ENCODE results near the gene TMEM107. TPM values are rescaled to one million over a fixed set of nuclear protein-coding genes. Genes with fewer than 3 reads are reported as not detected.

The TMEM107 gene
- total RNA-seq, 1 donor from 2014 or later: 30.6 TPM

DNA sequence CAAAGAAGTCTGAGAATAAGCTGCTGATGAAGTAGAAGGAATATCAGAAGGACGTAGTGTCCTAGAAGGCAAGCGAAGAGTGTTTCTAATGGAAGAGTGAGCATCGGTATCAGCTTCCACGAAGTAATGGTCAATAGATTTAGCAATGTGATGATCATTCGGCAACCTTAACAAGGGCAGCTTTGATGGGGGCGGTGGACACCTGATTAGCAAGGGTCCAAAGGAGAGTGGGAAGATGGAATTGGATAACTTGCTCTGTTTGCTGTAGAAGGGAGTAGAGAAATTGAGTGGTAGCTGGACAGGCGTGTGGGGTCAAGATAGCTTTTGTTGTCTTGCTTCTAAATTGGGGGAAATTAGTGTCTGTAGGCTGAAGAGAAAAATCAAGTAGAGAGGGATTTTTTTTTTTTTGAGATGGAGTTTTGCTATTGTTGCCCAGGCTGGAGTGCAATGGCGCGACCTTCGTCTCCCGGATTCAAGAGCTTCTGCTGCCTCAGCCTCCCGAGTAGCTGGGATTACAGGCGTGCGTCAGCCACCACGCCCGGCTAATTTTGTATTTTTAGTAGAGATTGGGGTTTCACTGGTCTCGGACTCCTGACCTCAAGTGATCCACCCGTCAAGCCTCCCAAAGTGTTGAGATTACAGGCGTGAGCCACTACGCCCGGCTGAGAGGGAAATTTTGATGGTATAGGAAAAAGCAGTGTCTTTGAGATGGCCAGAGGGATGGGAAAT, 38.4 kb downstream of the TMEM107 start:
- peak; percentile 51 for DNase-seq (ENCODE audit: low spot score)

GRCh38 chr17:8133941-8134340, 42.2 kb downstream of the TMEM107 start:
- DNase-seq (ENCODE audit: low spot score): no peak

GRCh38 chr17:8133399-8133798, 42.8 kb downstream of the TMEM107 start:
- no peak for DNase-seq (ENCODE audit: low spot score)

DNA sequence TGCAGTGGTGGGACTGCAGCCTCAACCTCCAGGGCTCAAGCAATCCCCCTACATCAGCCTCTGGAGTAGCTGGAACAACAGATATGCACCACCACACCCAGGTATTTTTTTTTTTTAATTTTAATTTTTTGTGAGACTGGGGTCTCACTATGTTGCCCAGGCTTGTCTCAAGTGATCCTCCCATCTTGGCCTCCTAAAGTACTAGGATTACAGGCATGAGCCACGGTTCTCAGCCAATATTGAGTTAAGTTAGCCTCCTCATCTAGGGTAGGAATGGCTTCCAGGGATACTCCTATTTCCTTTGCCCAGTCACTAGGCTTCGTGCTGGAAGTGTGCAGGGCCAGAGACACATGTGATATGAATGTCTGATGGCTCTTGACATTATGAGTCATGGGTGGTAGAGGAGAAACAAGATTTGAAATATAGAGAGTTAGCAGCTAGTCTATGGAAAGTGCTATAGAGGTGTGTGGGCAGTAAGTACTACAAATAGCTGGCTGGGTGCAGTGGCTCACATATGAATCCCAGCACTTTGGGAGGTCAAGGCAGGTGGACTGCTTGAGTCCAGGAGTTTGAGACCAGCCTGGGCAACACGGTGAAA, 44.2 kb downstream of the TMEM107 start:
- DNase-seq (ENCODE audit: low spot score): no peak

DNA sequence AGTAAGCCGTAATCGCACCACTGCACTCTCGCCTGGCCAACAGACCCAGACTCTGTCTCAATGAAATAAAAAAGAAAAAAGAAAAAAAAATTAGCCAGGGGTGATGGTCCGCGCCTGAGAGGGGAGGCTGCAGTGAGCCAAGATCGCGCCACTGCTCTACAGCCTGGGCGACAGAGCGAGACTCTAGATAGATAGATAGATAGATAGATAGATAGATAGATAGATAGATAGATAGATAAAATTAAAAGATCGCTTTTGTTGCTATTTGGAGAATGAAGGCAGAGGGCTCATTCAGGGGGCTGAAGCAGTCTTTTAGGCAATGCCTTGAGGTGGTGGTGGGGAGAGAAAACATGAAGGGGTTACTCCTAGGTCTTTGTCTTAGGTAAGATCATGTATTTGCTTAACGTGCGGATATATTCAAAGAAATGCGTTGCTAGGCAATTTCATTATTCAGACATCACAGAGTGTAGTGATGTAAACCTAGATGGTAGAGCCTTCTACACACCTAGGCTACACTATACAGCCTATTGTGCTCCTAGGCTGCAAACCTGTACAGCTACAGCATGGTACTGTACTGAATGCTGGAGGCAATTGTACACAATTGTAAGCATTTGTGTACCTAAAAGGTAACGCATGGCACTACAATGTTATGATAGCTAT, 47.9 kb downstream of the TMEM107 start:
- DNase-seq (ENCODE audit: low spot score): no peak

DNA sequence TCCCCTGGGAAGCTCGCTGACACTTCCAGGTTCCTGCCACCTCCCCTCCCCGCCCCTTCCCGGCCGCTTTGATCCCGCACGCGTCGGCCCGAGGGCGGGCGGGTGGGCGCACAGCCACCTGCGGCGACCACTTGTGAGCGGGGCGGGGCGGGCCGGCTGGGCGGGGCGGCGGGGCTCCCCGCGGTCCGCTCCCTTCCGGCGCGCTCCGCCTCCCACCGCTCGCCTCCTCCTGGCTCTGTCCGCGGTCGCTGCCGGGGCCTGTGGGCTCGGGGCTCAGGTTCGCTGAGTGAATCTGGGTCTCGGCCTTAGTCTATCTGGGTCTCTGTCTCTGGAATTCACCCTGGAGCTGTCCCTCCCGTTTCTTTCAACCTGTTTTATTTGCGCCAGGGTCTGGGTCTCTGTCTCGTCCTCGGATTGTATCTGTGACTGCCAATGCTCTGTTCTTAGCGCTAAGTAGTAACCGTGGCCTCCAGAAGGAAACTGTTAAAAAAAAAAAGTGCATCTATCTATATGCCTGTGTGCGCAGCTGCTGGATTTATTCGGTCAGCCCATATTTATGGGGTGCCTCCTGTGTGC, 49.6 kb downstream of the TMEM107 start:
- DNase-seq (ENCODE audit: low spot score): peak; percentile 47

DNA sequence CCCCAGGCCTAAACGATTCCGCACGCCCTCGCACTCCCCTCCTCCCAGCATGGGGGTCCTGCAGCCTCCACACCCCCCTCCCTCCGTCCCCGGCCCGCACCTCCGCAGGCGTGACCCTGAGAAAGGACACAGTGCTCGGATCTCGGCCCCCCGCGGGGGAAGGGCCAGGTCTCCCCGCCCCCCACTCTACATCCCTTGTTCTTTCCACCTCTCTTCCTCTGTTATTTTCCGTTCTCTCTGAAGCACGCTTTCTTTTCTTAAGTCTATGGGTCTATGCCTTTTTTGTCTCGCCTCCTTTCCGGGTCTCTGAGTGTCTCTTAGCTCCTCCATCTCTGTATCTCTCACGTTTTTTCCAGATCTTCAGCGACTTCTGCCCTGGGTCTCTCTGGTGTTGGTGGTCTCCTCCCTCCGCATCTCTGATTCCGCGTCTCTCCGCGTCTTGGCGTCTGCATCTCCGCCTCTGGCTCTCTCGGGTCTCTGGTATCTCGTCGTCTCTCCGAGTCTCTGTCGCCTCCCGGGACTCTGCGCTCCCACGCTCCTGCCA, 50.2 kb downstream of the TMEM107 start:
- DNase-seq (ENCODE audit: low spot score): peak; percentile 19

DNA sequence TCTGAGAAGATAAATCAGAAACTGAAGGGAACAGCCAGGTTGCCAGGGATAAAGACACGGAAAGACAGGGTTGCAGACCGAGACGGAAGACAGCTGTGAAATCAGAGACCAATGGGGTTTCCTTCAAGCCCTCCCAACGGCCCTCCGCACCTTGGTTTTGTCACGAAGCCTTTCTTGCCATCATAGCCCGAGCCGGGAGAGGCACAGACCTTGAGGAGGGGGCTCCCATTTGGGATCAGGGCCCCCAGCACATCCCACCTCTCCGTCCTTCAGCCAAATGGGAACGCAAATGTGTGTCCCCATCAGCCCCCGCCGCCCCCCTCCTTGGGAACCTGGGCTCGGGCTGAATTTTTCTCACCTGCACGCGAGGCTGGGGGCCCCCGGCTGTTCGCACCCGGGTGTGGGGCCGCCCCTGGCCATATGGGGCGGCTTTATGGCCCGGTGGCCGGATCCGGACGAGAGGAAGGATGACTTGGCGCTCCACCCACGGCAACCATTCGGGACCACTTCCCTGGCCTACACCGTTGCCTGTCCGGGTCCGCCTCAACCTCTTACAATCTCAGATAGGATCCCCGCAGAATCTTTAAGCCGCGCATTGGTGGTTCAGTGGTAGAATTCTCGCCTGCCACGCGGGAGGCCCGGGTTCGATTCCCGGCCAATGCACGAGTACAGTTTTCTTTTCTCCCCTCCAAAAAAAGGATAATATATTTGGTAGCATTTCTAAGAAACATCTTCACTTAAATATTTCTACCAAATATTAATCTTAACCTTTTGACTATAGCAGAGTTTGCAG, 50.8 kb downstream of the TMEM107 start:
- peak; percentile 83 for DNase-seq (ENCODE audit: low spot score)

DNA sequence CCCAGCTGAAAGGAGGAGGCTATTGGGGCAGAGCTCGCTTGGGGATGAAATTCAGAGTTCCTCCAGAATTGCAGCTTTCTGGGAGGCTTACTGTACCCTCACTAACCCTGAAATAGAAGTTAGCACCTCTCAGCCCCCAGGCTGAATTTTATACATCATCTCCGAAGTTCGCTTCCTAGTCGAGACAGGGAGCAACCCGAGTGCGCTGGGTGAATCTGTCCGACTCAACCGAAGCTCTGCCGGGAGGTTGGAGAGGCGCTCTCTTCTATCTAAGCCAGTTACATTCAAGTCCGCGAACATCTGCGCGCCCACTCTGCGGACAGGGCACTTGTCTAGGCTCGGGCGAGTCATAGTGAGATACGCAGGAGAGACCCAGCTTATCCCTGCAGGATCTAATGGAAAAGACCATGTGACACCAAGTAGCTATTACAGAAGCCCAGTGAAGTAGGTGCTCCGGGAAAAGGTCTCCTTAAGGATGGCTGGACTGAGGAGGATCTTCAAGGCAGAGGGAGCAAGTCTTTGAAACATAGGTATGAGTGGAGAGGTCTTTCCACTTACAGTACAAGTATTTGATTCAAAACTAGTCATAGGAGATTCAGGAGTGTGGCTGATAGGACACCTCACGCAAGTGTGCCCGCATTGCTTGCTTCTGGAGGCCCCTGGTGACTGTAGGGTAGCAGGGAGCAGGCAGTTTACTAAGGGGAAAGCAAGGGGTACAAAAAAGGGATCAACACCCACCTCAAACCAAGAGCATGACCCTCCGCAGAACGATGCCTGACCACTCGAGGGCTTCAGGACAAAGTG, 51.6 kb downstream of the TMEM107 start:
- peak; percentile 44 for DNase-seq (ENCODE audit: low spot score)

DNA sequence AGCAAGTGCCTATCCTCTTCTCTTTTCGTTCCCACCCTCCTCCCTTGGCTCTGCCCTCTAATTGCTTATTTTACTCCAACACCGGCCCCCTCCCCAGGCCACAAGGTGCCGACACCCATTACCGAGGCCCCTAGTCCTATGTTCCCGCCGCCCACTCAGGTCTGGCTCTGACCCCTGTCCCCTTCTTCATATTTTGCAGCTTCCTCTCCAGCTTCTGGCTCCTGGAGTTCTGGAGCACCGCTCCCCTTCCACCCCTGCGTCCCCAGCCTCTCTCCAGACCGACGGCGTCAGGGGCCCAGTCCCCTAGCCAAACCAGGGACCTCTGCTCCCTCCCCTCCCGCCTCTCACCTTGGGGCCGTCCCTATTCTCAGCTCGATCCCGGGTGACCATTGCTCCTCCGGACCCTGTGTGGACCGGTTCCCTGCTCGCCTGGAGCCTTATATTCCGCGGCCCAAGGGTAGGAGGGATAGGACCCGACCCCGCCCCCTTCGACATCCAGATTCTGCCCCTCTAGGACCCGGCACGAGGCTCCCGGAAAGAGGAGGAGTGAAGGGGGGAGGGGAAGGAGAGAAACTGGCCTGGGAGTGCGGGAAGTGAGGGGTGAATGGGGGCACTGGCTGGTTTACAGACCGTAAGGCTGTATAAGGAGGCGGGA, 52.4 kb downstream of the TMEM107 start, which contains the start of gene HES7:
TSS of gene HES7 (minus strand) at position 412 of the 655 bp plus-strand sequence. CDS start at position 390, 22 bp downstream.
- peak; percentile 48 for DNase-seq (ENCODE audit: low spot score)

- DNase-seq (ENCODE audit: low spot score): peak; percentile 22
These were observed 53.1 kb downstream of the TMEM107 start for GRCh38 chr17:8122924-8123694.

Other genes with a start within 250 kb of the TMEM107 start
- gene KCNAB3, start 246.5 kb downstream of the TMEM107 start, total RNA-seq (ENCODE audit: insufficient read depth, low replicate concordance): 1.7 TPM
- 3.6 TPM for gene TRAPPC1, start 244.4 kb downstream of the TMEM107 start, total RNA-seq (ENCODE audit: insufficient read depth, low replicate concordance)
- gene CNTROB, start 244.2 kb downstream of the TMEM107 start, total RNA-seq (ENCODE audit: insufficient read depth, low replicate concordance): 10.8 TPM
- gene GUCY2D, start 173.8 kb downstream of the TMEM107 start, total RNA-seq (ENCODE audit: insufficient read depth, low replicate concordance): 0.72 TPM
- gene ALOX15B, start 137.3 kb downstream of the TMEM107 start, total RNA-seq (ENCODE audit: insufficient read depth, low replicate concordance): not detected
- not detected for gene ALOX12B, start 88.7 kb downstream of the TMEM107 start, total RNA-seq (ENCODE audit: insufficient read depth, low replicate concordance)
- not detected for gene ALOXE3, start 57.9 kb downstream of the TMEM107 start, total RNA-seq (ENCODE audit: insufficient read depth, low replicate concordance)
- gene HES7, start 52.3 kb downstream of the TMEM107 start, total RNA-seq (ENCODE audit: insufficient read depth, low replicate concordance): not detected
- gene PER1, start 24.0 kb downstream of the TMEM107 start, total RNA-seq (ENCODE audit: insufficient read depth, low replicate concordance): 26.7 TPM
- 2.6 TPM for gene VAMP2, start 13.4 kb downstream of the TMEM107 start, total RNA-seq (ENCODE audit: insufficient read depth, low replicate concordance)
- 4.3 TPM for gene BORCS6, start 13.8 kb upstream of the TMEM107 start, total RNA-seq (ENCODE audit: insufficient read depth, low replicate concordance)
- 6.7 TPM for gene AURKB, start 34.2 kb upstream of the TMEM107 start, total RNA-seq (ENCODE audit: insufficient read depth, low replicate concordance)
- 7.9 TPM for gene CTC1, start 71.7 kb upstream of the TMEM107 start, total RNA-seq (ENCODE audit: insufficient read depth, low replicate concordance)
- gene PFAS, start 72.9 kb upstream of the TMEM107 start, total RNA-seq (ENCODE audit: insufficient read depth, low replicate concordance): 6.0 TPM
- gene RANGRF, start 112.3 kb upstream of the TMEM107 start, total RNA-seq (ENCODE audit: insufficient read depth, low replicate concordance): 8.4 TPM
- gene SLC25A35, start 119.0 kb upstream of the TMEM107 start, total RNA-seq (ENCODE audit: insufficient read depth, low replicate concordance): 0.24 TPM
- 4.6 TPM for gene ARHGEF15, start 133.9 kb upstream of the TMEM107 start, total RNA-seq (ENCODE audit: insufficient read depth, low replicate concordance)
- not detected for gene ODF4, start 163.5 kb upstream of the TMEM107 start, total RNA-seq (ENCODE audit: insufficient read depth, low replicate concordance)
- gene RPL26, start 206.8 kb upstream of the TMEM107 start, total RNA-seq (ENCODE audit: insufficient read depth, low replicate concordance): 3,035 TPM
- gene RNF222, start 221.4 kb upstream of the TMEM107 start, total RNA-seq (ENCODE audit: insufficient read depth, low replicate concordance): not detected

Measured in umbilical cord (tissue), 2 donors.